ENCODE results near the gene GSTO1.

DNA sequence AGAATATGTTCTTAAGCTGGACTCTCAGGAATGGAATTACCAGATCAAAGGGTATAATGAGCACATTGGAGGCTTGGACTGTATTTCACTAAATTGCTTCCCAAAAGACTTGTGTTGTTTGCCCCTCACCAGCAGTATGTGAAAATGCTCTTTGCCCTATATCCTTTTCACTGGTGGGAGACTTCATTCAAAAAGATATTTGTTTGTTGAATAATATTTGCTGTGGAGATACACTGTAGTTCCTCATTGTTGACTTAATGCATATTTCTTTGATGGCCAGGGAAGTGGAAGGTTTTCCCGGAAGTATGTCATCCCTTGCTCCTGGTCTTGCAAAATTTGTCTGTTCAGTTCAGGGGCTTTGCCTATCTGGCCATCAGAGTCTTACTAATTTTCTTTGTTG, 33.7 kb downstream of the GSTO1 start:
- no peak for TF ChIP-seq EZH2 (IDR thresholded peaks at IDR 0.05; ENCODE audit: low read depth, unreplicated experiment)
- no peak for TF ChIP-seq POLR2AphosphoS5 (IDR thresholded peaks at IDR 0.05; ENCODE audit: low read depth)
- TF ChIP-seq, protein P1, sequence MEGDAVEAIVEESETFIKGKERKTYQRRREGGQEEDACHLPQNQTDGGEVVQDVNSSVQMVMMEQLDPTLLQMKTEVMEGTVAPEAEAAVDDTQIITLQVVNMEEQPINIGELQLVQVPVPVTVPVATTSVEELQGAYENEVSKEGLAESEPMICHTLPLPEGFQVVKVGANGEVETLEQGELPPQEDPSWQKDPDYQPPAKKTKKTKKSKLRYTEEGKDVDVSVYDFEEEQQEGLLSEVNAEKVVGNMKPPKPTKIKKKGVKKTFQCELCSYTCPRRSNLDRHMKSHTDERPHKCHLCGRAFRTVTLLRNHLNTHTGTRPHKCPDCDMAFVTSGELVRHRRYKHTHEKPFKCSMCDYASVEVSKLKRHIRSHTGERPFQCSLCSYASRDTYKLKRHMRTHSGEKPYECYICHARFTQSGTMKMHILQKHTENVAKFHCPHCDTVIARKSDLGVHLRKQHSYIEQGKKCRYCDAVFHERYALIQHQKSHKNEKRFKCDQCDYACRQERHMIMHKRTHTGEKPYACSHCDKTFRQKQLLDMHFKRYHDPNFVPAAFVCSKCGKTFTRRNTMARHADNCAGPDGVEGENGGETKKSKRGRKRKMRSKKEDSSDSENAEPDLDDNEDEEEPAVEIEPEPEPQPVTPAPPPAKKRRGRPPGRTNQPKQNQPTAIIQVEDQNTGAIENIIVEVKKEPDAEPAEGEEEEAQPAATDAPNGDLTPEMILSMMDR (conservative IDR thresholded peaks at IDR 0.05; ENCODE audit: low read depth in 2 of 2) = no peak
- TF ChIP-seq EZH2phosphoT487 (IDR thresholded peaks at IDR 0.05; ENCODE audit: unreplicated experiment) = no peak
- TF ChIP-seq, protein P2, sequence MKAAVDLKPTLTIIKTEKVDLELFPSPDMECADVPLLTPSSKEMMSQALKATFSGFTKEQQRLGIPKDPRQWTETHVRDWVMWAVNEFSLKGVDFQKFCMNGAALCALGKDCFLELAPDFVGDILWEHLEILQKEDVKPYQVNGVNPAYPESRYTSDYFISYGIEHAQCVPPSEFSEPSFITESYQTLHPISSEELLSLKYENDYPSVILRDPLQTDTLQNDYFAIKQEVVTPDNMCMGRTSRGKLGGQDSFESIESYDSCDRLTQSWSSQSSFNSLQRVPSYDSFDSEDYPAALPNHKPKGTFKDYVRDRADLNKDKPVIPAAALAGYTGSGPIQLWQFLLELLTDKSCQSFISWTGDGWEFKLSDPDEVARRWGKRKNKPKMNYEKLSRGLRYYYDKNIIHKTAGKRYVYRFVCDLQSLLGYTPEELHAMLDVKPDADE (IDR thresholded peaks at IDR 0.05) = no peak
- TF ChIP-seq STAT1 (IDR thresholded peaks at IDR 0.05; ENCODE audit: unreplicated experiment) = no peak
- TF ChIP-seq CREB1 (CRISPR knock-in tag; IDR thresholded peaks at IDR 0.05; ENCODE audit: low read depth) = no peak
- TF ChIP-seq ZNF331 (CRISPR knock-in tag; IDR thresholded peaks at IDR 0.05; ENCODE audit: low read depth) = no peak
- TF ChIP-seq JUNB (IDR thresholded peaks at IDR 0.05; ENCODE audit: unreplicated experiment) = no peak
- TF ChIP-seq, protein P3, sequence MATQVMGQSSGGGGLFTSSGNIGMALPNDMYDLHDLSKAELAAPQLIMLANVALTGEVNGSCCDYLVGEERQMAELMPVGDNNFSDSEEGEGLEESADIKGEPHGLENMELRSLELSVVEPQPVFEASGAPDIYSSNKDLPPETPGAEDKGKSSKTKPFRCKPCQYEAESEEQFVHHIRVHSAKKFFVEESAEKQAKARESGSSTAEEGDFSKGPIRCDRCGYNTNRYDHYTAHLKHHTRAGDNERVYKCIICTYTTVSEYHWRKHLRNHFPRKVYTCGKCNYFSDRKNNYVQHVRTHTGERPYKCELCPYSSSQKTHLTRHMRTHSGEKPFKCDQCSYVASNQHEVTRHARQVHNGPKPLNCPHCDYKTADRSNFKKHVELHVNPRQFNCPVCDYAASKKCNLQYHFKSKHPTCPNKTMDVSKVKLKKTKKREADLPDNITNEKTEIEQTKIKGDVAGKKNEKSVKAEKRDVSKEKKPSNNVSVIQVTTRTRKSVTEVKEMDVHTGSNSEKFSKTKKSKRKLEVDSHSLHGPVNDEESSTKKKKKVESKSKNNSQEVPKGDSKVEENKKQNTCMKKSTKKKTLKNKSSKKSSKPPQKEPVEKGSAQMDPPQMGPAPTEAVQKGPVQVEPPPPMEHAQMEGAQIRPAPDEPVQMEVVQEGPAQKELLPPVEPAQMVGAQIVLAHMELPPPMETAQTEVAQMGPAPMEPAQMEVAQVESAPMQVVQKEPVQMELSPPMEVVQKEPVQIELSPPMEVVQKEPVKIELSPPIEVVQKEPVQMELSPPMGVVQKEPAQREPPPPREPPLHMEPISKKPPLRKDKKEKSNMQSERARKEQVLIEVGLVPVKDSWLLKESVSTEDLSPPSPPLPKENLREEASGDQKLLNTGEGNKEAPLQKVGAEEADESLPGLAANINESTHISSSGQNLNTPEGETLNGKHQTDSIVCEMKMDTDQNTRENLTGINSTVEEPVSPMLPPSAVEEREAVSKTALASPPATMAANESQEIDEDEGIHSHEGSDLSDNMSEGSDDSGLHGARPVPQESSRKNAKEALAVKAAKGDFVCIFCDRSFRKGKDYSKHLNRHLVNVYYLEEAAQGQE (IDR thresholded peaks at IDR 0.05; ENCODE audit: unreplicated experiment) = no peak
- TF ChIP-seq, protein P4, sequence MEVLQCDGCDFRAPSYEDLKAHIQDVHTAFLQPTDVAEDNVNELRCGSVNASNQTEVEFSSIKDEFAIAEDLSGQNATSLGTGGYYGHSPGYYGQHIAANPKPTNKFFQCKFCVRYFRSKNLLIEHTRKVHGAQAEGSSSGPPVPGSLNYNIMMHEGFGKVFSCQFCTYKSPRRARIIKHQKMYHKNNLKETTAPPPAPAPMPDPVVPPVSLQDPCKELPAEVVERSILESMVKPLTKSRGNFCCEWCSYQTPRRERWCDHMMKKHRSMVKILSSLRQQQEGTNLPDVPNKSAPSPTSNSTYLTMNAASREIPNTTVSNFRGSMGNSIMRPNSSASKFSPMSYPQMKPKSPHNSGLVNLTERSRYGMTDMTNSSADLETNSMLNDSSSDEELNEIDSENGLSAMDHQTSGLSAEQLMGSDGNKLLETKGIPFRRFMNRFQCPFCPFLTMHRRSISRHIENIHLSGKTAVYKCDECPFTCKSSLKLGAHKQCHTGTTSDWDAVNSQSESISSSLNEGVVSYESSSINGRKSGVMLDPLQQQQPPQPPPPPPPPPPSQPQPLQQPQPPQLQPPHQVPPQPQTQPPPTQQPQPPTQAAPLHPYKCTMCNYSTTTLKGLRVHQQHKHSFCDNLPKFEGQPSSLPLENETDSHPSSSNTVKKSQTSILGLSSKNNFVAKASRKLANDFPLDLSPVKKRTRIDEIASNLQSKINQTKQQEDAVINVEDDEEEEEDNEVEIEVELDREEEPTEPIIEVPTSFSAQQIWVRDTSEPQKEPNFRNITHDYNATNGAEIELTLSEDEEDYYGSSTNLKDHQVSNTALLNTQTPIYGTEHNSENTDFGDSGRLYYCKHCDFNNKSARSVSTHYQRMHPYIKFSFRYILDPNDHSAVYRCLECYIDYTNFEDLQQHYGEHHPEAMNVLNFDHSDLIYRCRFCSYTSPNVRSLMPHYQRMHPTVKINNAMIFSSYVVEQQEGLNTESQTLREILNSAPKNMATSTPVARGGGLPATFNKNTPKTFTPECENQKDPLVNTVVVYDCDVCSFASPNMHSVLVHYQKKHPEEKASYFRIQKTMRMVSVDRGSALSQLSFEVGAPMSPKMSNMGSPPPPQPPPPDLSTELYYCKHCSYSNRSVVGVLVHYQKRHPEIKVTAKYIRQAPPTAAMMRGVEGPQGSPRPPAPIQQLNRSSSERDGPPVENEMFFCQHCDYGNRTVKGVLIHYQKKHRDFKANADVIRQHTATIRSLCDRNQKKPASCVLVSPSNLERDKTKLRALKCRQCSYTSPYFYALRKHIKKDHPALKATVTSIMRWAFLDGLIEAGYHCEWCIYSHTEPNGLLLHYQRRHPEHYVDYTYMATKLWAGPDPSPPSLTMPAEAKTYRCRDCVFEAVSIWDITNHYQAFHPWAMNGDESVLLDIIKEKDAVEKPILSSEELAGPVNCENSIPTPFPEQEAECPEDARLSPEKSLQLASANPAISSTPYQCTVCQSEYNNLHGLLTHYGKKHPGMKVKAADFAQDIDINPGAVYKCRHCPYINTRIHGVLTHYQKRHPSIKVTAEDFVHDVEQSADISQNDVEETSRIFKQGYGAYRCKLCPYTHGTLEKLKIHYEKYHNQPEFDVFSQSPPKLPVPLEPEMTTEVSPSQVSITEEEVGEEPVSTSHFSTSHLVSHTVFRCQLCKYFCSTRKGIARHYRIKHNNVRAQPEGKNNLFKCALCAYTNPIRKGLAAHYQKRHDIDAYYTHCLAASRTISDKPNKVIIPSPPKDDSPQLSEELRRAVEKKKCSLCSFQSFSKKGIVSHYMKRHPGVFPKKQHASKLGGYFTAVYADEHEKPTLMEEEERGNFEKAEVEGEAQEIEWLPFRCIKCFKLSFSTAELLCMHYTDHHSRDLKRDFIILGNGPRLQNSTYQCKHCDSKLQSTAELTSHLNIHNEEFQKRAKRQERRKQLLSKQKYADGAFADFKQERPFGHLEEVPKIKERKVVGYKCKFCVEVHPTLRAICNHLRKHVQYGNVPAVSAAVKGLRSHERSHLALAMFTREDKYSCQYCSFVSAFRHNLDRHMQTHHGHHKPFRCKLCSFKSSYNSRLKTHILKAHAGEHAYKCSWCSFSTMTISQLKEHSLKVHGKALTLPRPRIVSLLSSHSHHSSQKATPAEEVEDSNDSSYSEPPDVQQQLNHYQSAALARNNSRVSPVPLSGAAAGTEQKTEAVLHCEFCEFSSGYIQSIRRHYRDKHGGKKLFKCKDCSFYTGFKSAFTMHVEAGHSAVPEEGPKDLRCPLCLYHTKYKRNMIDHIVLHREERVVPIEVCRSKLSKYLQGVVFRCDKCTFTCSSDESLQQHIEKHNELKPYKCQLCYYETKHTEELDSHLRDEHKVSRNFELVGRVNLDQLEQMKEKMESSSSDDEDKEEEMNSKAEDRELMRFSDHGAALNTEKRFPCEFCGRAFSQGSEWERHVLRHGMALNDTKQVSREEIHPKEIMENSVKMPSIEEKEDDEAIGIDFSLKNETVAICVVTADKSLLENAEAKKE (CRISPR knock-in tag; IDR thresholded peaks at IDR 0.05) = no peak
- TF ChIP-seq ZNF114 (CRISPR knock-in tag; IDR thresholded peaks at IDR 0.05) = no peak
- TF ChIP-seq NANOG (IDR thresholded peaks at IDR 0.05; ENCODE audit: borderline replicate concordance) = no peak

Measured in GM23338 (cell line).